ENCODE results near the gene SNX5. TPM values are rescaled to one million over a fixed set of nuclear protein-coding genes. Genes with fewer than 3 reads are reported as not detected.
A peak's percentile ranks its signal among the peaks of the same experiment; 100 is the strongest.

SNX5 gene
- total and polyA plus RNA-seq, 2 of the 8 experiments (the other 6 are each of a cell fraction or from before 2014, with no cell fraction given): 155 to 194 TPM

GRCh38 chr20:17969278-17969883, 787 bp upstream of the SNX5 start (continued):
- TF ChIP-seq, protein P1, sequence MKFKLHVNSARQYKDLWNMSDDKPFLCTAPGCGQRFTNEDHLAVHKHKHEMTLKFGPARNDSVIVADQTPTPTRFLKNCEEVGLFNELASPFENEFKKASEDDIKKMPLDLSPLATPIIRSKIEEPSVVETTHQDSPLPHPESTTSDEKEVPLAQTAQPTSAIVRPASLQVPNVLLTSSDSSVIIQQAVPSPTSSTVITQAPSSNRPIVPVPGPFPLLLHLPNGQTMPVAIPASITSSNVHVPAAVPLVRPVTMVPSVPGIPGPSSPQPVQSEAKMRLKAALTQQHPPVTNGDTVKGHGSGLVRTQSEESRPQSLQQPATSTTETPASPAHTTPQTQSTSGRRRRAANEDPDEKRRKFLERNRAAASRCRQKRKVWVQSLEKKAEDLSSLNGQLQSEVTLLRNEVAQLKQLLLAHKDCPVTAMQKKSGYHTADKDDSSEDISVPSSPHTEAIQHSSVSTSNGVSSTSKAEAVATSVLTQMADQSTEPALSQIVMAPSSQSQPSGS (IDR thresholded peaks at IDR 0.05; ENCODE audit: low read length): no peak
- TF ChIP-seq, protein P2, sequence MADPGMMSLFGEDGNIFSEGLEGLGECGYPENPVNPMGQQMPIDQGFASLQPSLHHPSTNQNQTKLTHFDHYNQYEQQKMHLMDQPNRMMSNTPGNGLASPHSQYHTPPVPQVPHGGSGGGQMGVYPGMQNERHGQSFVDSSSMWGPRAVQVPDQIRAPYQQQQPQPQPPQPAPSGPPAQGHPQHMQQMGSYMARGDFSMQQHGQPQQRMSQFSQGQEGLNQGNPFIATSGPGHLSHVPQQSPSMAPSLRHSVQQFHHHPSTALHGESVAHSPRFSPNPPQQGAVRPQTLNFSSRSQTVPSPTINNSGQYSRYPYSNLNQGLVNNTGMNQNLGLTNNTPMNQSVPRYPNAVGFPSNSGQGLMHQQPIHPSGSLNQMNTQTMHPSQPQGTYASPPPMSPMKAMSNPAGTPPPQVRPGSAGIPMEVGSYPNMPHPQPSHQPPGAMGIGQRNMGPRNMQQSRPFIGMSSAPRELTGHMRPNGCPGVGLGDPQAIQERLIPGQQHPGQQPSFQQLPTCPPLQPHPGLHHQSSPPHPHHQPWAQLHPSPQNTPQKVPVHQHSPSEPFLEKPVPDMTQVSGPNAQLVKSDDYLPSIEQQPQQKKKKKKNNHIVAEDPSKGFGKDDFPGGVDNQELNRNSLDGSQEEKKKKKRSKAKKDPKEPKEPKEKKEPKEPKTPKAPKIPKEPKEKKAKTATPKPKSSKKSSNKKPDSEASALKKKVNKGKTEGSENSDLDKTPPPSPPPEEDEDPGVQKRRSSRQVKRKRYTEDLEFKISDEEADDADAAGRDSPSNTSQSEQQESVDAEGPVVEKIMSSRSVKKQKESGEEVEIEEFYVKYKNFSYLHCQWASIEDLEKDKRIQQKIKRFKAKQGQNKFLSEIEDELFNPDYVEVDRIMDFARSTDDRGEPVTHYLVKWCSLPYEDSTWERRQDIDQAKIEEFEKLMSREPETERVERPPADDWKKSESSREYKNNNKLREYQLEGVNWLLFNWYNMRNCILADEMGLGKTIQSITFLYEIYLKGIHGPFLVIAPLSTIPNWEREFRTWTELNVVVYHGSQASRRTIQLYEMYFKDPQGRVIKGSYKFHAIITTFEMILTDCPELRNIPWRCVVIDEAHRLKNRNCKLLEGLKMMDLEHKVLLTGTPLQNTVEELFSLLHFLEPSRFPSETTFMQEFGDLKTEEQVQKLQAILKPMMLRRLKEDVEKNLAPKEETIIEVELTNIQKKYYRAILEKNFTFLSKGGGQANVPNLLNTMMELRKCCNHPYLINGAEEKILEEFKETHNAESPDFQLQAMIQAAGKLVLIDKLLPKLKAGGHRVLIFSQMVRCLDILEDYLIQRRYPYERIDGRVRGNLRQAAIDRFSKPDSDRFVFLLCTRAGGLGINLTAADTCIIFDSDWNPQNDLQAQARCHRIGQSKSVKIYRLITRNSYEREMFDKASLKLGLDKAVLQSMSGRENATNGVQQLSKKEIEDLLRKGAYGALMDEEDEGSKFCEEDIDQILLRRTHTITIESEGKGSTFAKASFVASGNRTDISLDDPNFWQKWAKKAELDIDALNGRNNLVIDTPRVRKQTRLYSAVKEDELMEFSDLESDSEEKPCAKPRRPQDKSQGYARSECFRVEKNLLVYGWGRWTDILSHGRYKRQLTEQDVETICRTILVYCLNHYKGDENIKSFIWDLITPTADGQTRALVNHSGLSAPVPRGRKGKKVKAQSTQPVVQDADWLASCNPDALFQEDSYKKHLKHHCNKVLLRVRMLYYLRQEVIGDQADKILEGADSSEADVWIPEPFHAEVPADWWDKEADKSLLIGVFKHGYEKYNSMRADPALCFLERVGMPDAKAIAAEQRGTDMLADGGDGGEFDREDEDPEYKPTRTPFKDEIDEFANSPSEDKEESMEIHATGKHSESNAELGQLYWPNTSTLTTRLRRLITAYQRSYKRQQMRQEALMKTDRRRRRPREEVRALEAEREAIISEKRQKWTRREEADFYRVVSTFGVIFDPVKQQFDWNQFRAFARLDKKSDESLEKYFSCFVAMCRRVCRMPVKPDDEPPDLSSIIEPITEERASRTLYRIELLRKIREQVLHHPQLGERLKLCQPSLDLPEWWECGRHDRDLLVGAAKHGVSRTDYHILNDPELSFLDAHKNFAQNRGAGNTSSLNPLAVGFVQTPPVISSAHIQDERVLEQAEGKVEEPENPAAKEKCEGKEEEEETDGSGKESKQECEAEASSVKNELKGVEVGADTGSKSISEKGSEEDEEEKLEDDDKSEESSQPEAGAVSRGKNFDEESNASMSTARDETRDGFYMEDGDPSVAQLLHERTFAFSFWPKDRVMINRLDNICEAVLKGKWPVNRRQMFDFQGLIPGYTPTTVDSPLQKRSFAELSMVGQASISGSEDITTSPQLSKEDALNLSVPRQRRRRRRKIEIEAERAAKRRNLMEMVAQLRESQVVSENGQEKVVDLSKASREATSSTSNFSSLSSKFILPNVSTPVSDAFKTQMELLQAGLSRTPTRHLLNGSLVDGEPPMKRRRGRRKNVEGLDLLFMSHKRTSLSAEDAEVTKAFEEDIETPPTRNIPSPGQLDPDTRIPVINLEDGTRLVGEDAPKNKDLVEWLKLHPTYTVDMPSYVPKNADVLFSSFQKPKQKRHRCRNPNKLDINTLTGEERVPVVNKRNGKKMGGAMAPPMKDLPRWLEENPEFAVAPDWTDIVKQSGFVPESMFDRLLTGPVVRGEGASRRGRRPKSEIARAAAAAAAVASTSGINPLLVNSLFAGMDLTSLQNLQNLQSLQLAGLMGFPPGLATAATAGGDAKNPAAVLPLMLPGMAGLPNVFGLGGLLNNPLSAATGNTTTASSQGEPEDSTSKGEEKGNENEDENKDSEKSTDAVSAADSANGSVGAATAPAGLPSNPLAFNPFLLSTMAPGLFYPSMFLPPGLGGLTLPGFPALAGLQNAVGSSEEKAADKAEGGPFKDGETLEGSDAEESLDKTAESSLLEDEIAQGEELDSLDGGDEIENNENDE (IDR thresholded peaks at IDR 0.05; ENCODE audit: insufficient replicate concordance, low read length): no peak
- TF ChIP-seq, protein P3, sequence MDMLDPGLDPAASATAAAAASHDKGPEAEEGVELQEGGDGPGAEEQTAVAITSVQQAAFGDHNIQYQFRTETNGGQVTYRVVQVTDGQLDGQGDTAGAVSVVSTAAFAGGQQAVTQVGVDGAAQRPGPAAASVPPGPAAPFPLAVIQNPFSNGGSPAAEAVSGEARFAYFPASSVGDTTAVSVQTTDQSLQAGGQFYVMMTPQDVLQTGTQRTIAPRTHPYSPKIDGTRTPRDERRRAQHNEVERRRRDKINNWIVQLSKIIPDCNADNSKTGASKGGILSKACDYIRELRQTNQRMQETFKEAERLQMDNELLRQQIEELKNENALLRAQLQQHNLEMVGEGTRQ (IDR thresholded peaks at IDR 0.05; ENCODE audit: low read length): no peak
- TF ChIP-seq PHF8 (conservative IDR thresholded peaks at IDR 0.05; ENCODE audit: low read depth, low read length) (peak; percentile 36), EZH2 (IDR thresholded peaks at IDR 0.05; ENCODE audit: low read depth, low read length, severe bottlenecking) (no peak), FOSL1 (IDR thresholded peaks at IDR 0.05; ENCODE audit: insufficient read depth, low read depth, low read length) (no peak), SUZ12 (IDR thresholded peaks at IDR 0.05; ENCODE audit: low read length) (no peak)
